ENCODE results near the gene FXYD2.

The FXYD2 gene

GRCh38 chr11:117862753-117863152 lies 38.2 kb upstream of the FXYD2 start:
- no peak overlapping the region for H3K4me3 ChIP-seq (ENCODE audit: low read depth, low read length)
- TF ChIP-seq CTCF (IDR thresholded peaks at IDR 0.05; ENCODE audit: low read depth, low read length), result no peak

GRCh38 chr11:117862019-117862725 lies 37.6 kb upstream of the FXYD2 start:
- no peak for TF ChIP-seq CTCF (IDR thresholded peaks at IDR 0.05; ENCODE audit: low read depth, low read length)
- H3K4me3 ChIP-seq (ENCODE audit: low read depth, low read length), result no peak overlapping the region

- H3K4me3 ChIP-seq (ENCODE audit: low read depth, low read length), result no peak overlapping the region
- no peak for TF ChIP-seq CTCF (IDR thresholded peaks at IDR 0.05; ENCODE audit: low read depth, low read length)
Measured at GRCh38 chr11:117861151-117862018, 36.8 kb upstream of the FXYD2 start.

GRCh38 chr11:117860139-117860538 lies 35.6 kb upstream of the FXYD2 start:
- no peak overlapping the region for H3K4me3 ChIP-seq (ENCODE audit: low read depth, low read length)
- TF ChIP-seq CTCF (IDR thresholded peaks at IDR 0.05; ENCODE audit: low read depth, low read length), result no peak

GRCh38 chr11:117859488-117860112 lies 35.1 kb upstream of the FXYD2 start:
- no peak for TF ChIP-seq CTCF (IDR thresholded peaks at IDR 0.05; ENCODE audit: low read depth, low read length)
- H3K4me3 ChIP-seq (ENCODE audit: low read depth, low read length), result no peak overlapping the region

- H3K4me3 ChIP-seq (ENCODE audit: low read depth, low read length), result no peak overlapping the region
- TF ChIP-seq CTCF (IDR thresholded peaks at IDR 0.05; ENCODE audit: low read depth, low read length), result no peak
Measured at GRCh38 chr11:117859061-117859460, 34.5 kb upstream of the FXYD2 start.
